ENCODE measurements around the gene ANKS3.

The ANKS3 gene

GRCh38 chr16:4733747-4734062, 366 bp downstream of the ANKS3 start:
- peak overlapping the region; percentile 60 for H3K27ac ChIP-seq
- no peak for DNase-seq (ENCODE audit: low read depth, low spot score)

- peak overlapping the region; percentile 60 for H3K27ac ChIP-seq
- DNase-seq (ENCODE audit: low read depth, low spot score), result no peak
These were observed 794 bp downstream of the ANKS3 start for GRCh38 chr16:4733211-4733742.

- DNase-seq (ENCODE audit: low read depth, low spot score), result no peak
- H3K27ac ChIP-seq, result no peak overlapping the region
These were observed 4.2 kb downstream of the ANKS3 start for GRCh38 chr16:4729876-4730275.

- no peak overlapping the region for H3K27ac ChIP-seq
- no peak for DNase-seq (ENCODE audit: low read depth, low spot score)
These were observed 5.4 kb downstream of the ANKS3 start for GRCh38 chr16:4728676-4729075.

- DNase-seq (ENCODE audit: low read depth, low spot score), result no peak
- no peak overlapping the region for H3K27ac ChIP-seq
These were observed 7.5 kb downstream of the ANKS3 start for GRCh38 chr16:4726616-4727015.

GRCh38 chr16:4724661-4725270, 9.3 kb downstream of the ANKS3 start:
- no peak overlapping the region for H3K27ac ChIP-seq
- no peak for DNase-seq (ENCODE audit: low read depth, low spot score)

- DNase-seq (ENCODE audit: low read depth, low spot score), result no peak
- H3K27ac ChIP-seq, result no peak overlapping the region
These were observed 10.9 kb downstream of the ANKS3 start for GRCh38 chr16:4723071-4723767.

- no peak overlapping the region for H3K27ac ChIP-seq
- DNase-seq (ENCODE audit: low read depth, low spot score), result no peak
These were observed 15.6 kb downstream of the ANKS3 start for GRCh38 chr16:4718466-4718865.

- H3K27ac ChIP-seq, result no peak overlapping the region
- no peak for DNase-seq (ENCODE audit: low read depth, low spot score)
These were observed 19.1 kb downstream of the ANKS3 start for GRCh38 chr16:4714996-4715395.

GRCh38 chr16:4713663-4714501, 20.2 kb downstream of the ANKS3 start:
- DNase-seq (ENCODE audit: low read depth, low spot score), result no peak
- no peak overlapping the region for H3K27ac ChIP-seq

GRCh38 chr16:4709481-4709880, 24.6 kb downstream of the ANKS3 start:
- no peak for DNase-seq (ENCODE audit: low read depth, low spot score)
- H3K27ac ChIP-seq, result no peak overlapping the region

GRCh38 chr16:4706871-4707270, 27.2 kb downstream of the ANKS3 start:
- no peak for DNase-seq (ENCODE audit: low read depth, low spot score)
- H3K27ac ChIP-seq, result no peak overlapping the region

- no peak for DNase-seq (ENCODE audit: low read depth, low spot score)
- no peak overlapping the region for H3K27ac ChIP-seq
These were observed 29.2 kb downstream of the ANKS3 start for GRCh38 chr16:4704913-4705312.

GRCh38 chr16:4704491-4704890, 29.6 kb downstream of the ANKS3 start:
- no peak overlapping the region for H3K27ac ChIP-seq
- no peak for DNase-seq (ENCODE audit: low read depth, low spot score)

- H3K27ac ChIP-seq, result no peak overlapping the region
- no peak for DNase-seq (ENCODE audit: low read depth, low spot score)
These were observed 30.2 kb downstream of the ANKS3 start for GRCh38 chr16:4703906-4704305.

GRCh38 chr16:4702466-4702808, 31.6 kb downstream of the ANKS3 start:
- H3K27ac ChIP-seq, result no peak overlapping the region
- DNase-seq (ENCODE audit: low read depth, low spot score), result no peak

- no peak for DNase-seq (ENCODE audit: low read depth, low spot score)
- H3K27ac ChIP-seq, result no peak overlapping the region
These were observed 32.1 kb downstream of the ANKS3 start for GRCh38 chr16:4701791-4702465.

- no peak for DNase-seq (ENCODE audit: low read depth, low spot score)
- no peak overlapping the region for H3K27ac ChIP-seq
These were observed 32.9 kb downstream of the ANKS3 start for GRCh38 chr16:4700997-4701743.

- DNase-seq (ENCODE audit: low read depth, low spot score), result peak; percentile 31
These were observed 33.6 kb downstream of the ANKS3 start for GRCh38 chr16:4700380-4700996.

More at GRCh38 chr16:4700380-4700996, 33.6 kb downstream of the ANKS3 start:
- no peak overlapping the region for H3K27ac ChIP-seq
